Measurements from ENCODE around the gene GNAS-AS1. TPM values are rescaled to one million over a fixed set of nuclear protein-coding genes. Genes with fewer than 3 reads are reported as not detected.
"Not testable (repeated sequence)": the region's sequence is repeated elsewhere in the genome, so short reads cannot be mapped to it uniquely, and the experiment has no call there.

GNAS-AS1 gene
- total RNA-seq, 3 donors from 2014 or later: 0.48 to 1.5 (median 0.98) TPM

- Histone ChIP-seq H3K4me3 (no peak overlapping the region), H3K27me3 (no peaks in the 10 kb centered on the region), H3K4me1 (no peaks in the 10 kb centered on the region), H3K27ac (no peak overlapping the region), H3K36me3 (no peaks in the 10 kb centered on the region), H3K9me3 (no peaks in the 10 kb centered on the region)
- intact Hi-C loops (cut with DNase I; ENCODE audit: low total_unique reads): loop anchor here (5.0 kb wide), 1 partner anchor 876 kb away; no protein-coding TSS in a partner anchor
- TF ChIP-seq POLR2A (IDR thresholded peaks at IDR 0.05) (no peak), POLR2AphosphoS5 (IDR thresholded peaks at IDR 0.05) (no peak), CTCF (IDR thresholded peaks at IDR 0.05) (no peak)
- DNase-seq (ENCODE audit: low spot score in 2 of 2): no peak
Measured at GRCh38 chr20:58826271-58826670, 24.4 kb downstream of the GNAS-AS1 start.

DNA sequence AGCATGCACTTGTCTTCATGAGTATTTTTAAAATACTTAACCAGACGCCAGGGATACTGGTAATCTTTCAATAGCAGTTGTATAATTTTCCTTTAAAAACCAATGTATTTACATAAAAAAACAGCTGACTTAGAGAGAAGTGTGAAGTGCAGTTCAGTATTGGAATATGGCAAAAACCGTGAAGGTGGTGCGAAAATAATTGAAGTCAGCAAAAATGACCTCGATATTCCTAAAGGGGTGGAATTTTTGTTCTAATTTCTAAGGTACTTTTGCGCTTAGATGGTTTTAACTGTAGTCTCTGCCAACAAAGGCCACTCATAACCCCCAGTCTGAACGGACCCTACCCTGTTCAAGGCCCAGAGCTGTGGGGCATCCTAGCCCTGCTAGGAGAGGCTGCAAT is 25.3 kb downstream of the GNAS-AS1 start:
- no peaks in the 10 kb centered on the region for H3K36me3 ChIP-seq
- H3K9me3 ChIP-seq: no peaks in the 10 kb centered on the region
- H3K4me3 ChIP-seq: no peak overlapping the region
- no peaks in the 10 kb centered on the region for H3K27me3 ChIP-seq
- intact Hi-C loops (cut with DNase I; ENCODE audit: low total_unique reads): loop anchor here (5.0 kb wide), 1 partner anchor 877 kb away; no protein-coding TSS in a partner anchor
- no peak for TF ChIP-seq CTCF (IDR thresholded peaks at IDR 0.05)
- no peak for TF ChIP-seq POLR2A (IDR thresholded peaks at IDR 0.05)
- TF ChIP-seq POLR2AphosphoS5 (IDR thresholded peaks at IDR 0.05): no peak
- no peak overlapping the region for H3K27ac ChIP-seq
- no peaks in the 10 kb centered on the region for H3K4me1 ChIP-seq
- no peak for DNase-seq (ENCODE audit: low spot score in 2 of 2)

DNA sequence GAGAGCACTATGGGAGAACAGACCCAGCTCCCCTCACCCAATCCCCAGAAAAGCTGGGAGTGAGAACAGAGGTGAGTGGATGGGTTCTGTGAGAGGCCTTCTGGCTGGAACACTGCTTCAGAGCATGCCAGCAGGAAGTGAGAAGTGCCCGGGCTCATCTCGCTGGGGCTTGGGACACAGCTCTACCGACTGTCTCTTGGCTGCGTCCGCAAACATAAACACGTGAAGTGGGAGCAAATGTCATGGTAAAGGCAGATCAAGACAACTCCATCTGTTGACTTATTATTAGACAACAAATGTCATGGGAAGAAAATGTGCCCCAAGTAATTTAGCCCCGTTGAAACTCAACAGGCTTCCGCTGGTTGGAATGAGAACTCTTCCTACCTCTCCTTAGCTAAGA is 25.9 kb downstream of the GNAS-AS1 start:
- H3K4me3 ChIP-seq: no peak overlapping the region
- no peaks in the 10 kb centered on the region for H3K9me3 ChIP-seq
- no peak overlapping the region for H3K27ac ChIP-seq
- intact Hi-C loops (cut with DNase I; ENCODE audit: low total_unique reads): loop anchor here (5.0 kb wide), 1 partner anchor 877 kb away; no protein-coding TSS in a partner anchor
- no peaks in the 10 kb centered on the region for H3K4me1 ChIP-seq
- no peaks in the 10 kb centered on the region for H3K27me3 ChIP-seq
- no peak for TF ChIP-seq CTCF (IDR thresholded peaks at IDR 0.05)
- no peak for TF ChIP-seq POLR2A (IDR thresholded peaks at IDR 0.05)
- TF ChIP-seq POLR2AphosphoS5 (IDR thresholded peaks at IDR 0.05): no peak
- H3K36me3 ChIP-seq: no peaks in the 10 kb centered on the region
- no peak for DNase-seq (ENCODE audit: low spot score in 2 of 2)

DNA sequence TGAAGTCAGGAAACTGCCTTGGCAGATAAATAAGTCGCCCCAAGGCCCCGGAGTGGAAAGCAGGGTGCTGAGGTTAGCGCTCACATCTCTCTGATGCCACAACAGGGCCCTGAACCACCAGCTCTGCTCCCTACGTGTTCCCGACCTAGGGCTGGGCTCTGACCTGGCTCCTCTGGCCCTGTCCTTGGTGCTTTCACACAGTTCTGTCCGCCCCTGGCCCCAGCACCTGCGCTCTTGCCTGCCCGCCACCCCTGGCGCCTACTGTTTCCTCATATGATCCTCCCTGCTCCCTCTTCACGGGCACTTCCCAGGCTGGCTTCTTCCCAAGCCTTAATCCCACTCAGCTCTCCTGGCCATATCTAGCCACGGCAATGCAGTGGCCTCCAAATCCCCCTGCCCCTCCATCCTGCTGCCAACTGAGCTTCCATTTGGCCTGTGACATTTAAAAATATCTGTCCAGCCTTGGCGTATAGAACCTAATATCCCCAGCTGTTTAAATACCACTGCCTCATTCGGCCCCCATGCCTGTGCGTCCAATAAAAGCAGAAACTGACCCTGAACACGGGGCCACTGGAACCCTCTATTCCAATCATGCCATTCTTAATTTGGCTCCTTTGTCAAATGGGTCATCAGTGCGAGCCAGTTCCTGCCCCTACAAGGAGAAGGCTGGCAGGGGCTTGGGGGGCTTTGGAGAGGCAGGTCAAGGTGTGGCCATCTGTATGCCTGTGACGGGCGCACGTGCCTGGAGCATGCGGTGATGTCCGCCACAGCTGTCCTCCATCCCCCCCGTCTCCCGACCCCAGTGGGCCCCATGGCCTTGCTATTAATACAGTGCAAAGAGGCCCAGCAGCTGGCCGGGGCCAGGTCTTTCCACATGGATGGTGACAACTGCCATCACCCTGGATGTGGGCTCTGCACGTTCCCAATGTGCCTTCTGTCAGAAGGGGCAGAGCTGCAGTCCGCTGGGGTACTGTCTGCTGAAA is 27.7 kb downstream of the GNAS-AS1 start:
- no peak for TF ChIP-seq POLR2AphosphoS5 (IDR thresholded peaks at IDR 0.05)
- no peak for TF ChIP-seq POLR2A (IDR thresholded peaks at IDR 0.05)
- no peak for TF ChIP-seq CTCF (IDR thresholded peaks at IDR 0.05)
- Histone ChIP-seq H3K4me3 (no peak overlapping the region), H3K36me3 (no peaks in the 10 kb centered on the region), H3K9me3 (no peaks in the 10 kb centered on the region), H3K27ac (no peak overlapping the region), H3K4me1 (no peaks in the 10 kb centered on the region), H3K27me3 (no peaks in the 10 kb centered on the region)
- no peak for DNase-seq (ENCODE audit: low spot score in 2 of 2)
- intact Hi-C loops (cut with DNase I; ENCODE audit: low total_unique reads): no loop called here

- Histone ChIP-seq H3K27ac (no peak overlapping the region), H3K4me3 (no peak overlapping the region), H3K9me3 (no peaks in the 10 kb centered on the region), H3K36me3 (no peaks in the 10 kb centered on the region), H3K4me1 (no peaks in the 10 kb centered on the region), H3K27me3 (no peaks in the 10 kb centered on the region)
- DNase-seq (ENCODE audit: low spot score in 2 of 2): no peak
- intact Hi-C loops (cut with DNase I; ENCODE audit: low total_unique reads): no loop called here
- TF ChIP-seq POLR2A (IDR thresholded peaks at IDR 0.05) (no peak), CTCF (IDR thresholded peaks at IDR 0.05) (no peak), POLR2AphosphoS5 (IDR thresholded peaks at IDR 0.05) (no peak)
Measured at GRCh38 chr20:58822149-58822548, 28.6 kb downstream of the GNAS-AS1 start.

GRCh38 chr20:58820515-58820914 is 30.2 kb downstream of the GNAS-AS1 start:
- H3K4me1 ChIP-seq; H3K36me3 ChIP-seq; H3K4me3 ChIP-seq; H3K9me3 ChIP-seq; H3K27me3 ChIP-seq; intact Hi-C loops (cut with DNase I; ENCODE audit: low total_unique reads); H3K27ac ChIP-seq; DNase-seq (ENCODE audit: low spot score in 2 of 2): not testable (repeated sequence)
